NT2/D1 (cell line): ENCODE measurements around the gene LRRC56.
A peak's percentile ranks its signal among the peaks of the same experiment; 100 is the strongest.

Experiments used
- DNase-seq: peaks from one replicate; pipeline ENCODE4 v3.0.0-alpha.2; 2011; ENCODE audit warnings: low read depth, low spot score
- H3K27me3 ChIP-seq: 2 replicates; pipeline ENCODE4 v1.6.0; 2011; ENCODE audit warnings: mild to moderate bottlenecking; ENCODE audit not compliant: insufficient read length, insufficient read depth
- H3K36me3 ChIP-seq: 2 replicates; pipeline ENCODE4 v1.6.1; 2011; ENCODE audit warnings: mild to moderate bottlenecking, low read length, mixed read lengths; ENCODE audit not compliant: insufficient read depth, insufficient read length
- H3K4me1 ChIP-seq: 2 replicates; pipeline ENCODE4 v1.5.1; 2011; ENCODE audit not compliant: insufficient read depth, insufficient read length
- H3K4me3 ChIP-seq: 2 replicates; pipeline ENCODE4 v1.5.1; 2011; ENCODE audit warnings: low read depth; ENCODE audit not compliant: insufficient read length
- H3K9ac ChIP-seq: 2 replicates; pipeline ENCODE4 v1.6.0; 2011; ENCODE audit warnings: low read depth; ENCODE audit not compliant: insufficient read length
- H3K9me3 ChIP-seq: 2 replicates; pipeline ENCODE4 v1.5.1; 2011; ENCODE audit warnings: mild to moderate bottlenecking, low read length; ENCODE audit not compliant: insufficient read depth
- SUZ12 ChIP-seq: IDR thresholded peaks from 2 replicates; pipeline ENCODE4 v1.6.1; 2011; ENCODE audit not compliant: insufficient read length, insufficient read depth; ENCODE audit errors: extremely low read depth
- YY1 ChIP-seq: IDR thresholded peaks from 2 replicates; pipeline ENCODE4 v1.6.1; 2011; ENCODE audit not compliant: insufficient read length, insufficient read depth
- ZNF274 ChIP-seq: IDR thresholded peaks from 2 replicates; pipeline ENCODE4 v1.6.1; 2011; ENCODE audit warnings: mild to moderate bottlenecking, low read depth, low read length

Gene LRRC56

DNA sequence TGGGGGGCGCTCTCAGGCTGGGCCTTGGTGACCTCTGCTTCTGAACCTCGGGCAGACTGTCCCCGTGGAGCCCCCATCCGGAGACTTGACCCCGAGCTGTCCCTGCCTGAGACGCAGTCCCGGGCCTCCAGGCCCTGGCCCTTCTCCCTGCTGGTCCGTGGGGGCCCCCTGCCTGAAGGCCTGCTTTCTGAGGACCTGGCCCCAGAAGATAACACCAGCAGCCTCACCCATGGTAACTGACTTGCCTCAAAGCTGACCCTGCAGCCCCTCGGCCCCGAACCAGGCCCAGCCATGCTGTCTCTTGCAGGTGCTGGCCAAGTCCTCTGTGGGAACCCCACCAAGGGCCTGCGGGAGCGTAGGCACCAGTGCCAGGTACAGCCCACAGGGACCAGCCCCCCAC lies 14.3 kb downstream of the LRRC56 start:
- Histone ChIP-seq H3K9ac (no peak overlapping the region), H3K4me1 (peaks cover 17% of the 10 kb centered on the region)
- no peak for DNase-seq

DNA sequence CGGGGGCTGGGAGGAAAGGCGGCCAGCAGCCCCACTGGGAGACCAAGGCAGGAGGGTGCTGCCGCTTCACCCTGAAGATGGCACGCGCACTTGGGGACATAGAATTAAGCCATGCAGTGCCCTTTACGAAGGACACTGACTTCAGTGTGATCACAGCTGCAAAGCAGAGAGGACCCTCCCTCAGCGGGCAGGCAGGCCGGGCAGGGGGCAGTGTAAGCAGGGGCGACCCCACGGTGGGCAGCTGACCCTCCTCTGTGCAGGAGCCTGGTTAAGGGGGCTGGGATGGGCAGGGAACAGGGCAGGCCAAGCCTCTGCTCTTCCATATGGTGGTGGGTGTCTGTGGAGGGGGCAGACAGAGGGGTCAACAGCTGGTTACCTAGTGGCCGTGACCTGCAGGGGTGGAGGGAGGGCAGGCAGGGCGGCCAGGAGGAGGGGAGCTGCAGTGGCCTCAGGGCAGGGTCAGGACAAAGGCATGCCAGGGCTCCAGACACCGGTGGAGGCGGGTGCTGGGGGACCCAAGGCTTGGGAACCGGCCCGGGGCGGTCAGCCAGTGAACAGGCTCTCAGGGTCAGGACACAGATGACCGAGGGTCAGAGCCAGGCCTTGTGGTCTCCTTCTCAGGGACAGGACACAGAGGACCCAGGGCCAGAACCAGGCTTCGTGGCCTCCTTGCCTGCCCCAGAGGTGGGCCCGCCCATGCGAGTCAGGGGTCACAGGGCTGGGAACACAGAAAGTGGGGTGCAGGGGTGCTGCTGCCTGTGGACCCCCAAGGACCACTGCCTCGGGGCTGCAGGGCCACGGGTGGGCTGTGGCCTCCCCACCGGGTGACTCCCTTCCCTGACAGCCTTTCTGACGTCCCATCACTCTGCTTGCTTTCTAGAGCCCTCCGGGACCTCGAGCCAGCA lies 16.0 kb downstream of the LRRC56 start:
- Histone ChIP-seq H3K4me1 (peaks cover 26% of the 10 kb centered on the region), H3K9me3 (no peaks in the 10 kb centered on the region), H3K4me3 (no peak overlapping the region), H3K9ac (peak overlapping the region; percentile 61), H3K36me3 (no peaks in the 10 kb centered on the region), H3K27me3 (peaks cover 33% of the 10 kb centered on the region)
- no peak for TF ChIP-seq SUZ12
- no peak for DNase-seq

More for the DNA sequence above, 14.3 kb downstream of the LRRC56 start:
- Histone ChIP-seq H3K9me3 (no peaks in the 10 kb centered on the region), H3K27me3 (peaks cover 16% of the 10 kb centered on the region), H3K36me3 (no peaks in the 10 kb centered on the region), H3K4me3 (no peak overlapping the region)
- TF ChIP-seq ZNF274 (no peak), SUZ12 (no peak), YY1 (no peak)

DNA sequence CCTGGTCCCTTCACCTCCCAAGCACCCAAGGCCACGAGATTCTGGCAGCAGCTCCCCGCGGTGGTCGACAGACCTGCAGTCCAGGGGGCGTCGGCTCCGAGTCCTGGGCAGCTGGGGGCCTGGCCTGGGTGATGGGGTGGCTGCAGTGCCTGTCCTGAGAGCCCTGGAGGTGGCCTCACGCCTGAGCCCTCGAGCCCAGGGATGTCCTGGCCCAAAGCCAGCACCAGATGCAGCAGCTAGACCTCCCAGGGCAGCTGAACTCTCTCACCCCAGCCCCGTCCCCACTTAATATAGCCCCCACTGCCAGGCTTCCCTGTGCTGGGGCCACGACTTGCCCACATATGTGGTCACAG lies 16.6 kb downstream of the LRRC56 start:
- TF ChIP-seq ZNF274, result no peak
- TF ChIP-seq SUZ12, result no peak
- no peak for TF ChIP-seq YY1
- DNase-seq, result no peak
- Histone ChIP-seq H3K9me3 (no peaks in the 10 kb centered on the region), H3K4me1 (peaks cover 27% of the 10 kb centered on the region), H3K9ac (no peak overlapping the region), H3K36me3 (no peaks in the 10 kb centered on the region), H3K27me3 (peaks cover 36% of the 10 kb centered on the region), H3K4me3 (no peak overlapping the region)

DNA sequence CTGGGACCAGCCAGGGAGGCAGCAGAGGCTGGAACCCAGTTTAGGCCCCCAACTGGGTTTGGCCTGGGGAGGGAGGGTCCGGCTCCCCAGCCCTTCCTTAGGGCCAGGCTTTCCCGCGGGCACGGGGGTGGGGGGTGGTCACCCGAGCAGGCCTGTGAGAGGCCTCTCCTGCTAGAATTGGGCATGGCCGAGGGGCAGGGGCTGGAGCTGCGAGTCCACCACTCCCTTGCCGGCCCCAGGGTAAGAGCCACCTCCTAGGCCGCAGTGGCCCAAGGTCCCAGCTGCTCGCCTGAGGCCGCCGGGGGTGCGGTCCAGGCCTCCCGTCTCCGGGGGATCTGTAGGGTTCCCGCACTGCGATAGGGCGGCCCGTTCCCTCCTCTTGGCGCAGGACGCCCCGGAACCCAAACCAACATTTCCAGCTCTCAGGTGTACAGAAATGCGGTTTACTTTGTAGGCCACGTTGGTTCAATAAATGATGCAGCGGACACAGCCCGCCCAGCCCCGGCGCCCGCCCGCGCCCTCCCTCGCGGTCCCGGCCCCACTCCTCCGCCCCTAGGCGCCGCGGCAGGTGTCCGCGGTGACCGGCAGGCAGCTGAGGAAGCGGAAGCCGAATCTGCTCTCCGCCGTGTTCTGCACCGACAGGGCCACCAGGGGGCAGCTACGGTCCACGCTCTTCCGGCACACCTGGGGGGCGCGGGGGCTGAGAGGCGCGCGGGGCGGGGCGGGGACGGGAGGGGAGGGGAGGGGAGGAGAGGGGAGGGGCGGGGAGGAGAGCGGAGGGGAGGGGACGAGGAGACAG lies 17.3 kb downstream of the LRRC56 start:
- Histone ChIP-seq H3K9me3 (no peaks in the 10 kb centered on the region), H3K4me3 (no peak overlapping the region), H3K9ac (peak overlapping the region; percentile 32), H3K36me3 (no peaks in the 10 kb centered on the region), H3K4me1 (peaks cover 29% of the 10 kb centered on the region), H3K27me3 (peaks cover 36% of the 10 kb centered on the region)
- peak; percentile 61 for DNase-seq
- TF ChIP-seq YY1 (no peak), ZNF274 (no peak), SUZ12 (no peak)

DNA sequence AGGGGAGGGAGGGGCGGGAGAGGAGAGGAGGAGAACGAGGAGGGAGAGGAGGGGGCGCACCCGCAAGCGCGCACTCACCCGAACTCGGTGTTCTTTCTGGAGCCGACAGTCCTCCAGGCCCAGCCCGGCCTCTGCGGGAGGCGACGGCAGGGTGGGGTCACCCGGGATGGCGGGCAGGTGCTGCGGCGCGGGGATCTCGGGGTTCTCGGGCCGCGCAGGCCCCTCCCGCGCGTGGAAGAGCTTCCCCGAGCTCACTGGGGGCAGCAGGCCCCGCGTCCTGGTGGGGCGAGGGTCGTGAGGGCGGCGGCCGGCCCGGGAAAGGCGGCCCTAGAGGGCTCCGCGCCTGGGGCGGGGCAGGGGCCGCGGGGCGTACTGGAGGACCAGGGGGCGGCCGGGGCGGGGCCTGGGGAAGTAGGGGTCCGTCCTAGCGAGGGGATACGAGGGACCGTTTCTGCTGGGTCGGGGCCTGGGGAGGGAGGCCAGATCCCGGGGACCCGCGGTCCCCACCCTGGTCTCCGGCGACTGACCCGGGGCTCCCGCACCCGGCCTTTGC lies 18.0 kb downstream of the LRRC56 start:
- DNase-seq, result no peak
- TF ChIP-seq YY1 (no peak), ZNF274 (no peak), SUZ12 (no peak)
- Histone ChIP-seq H3K27me3 (peaks cover 36% of the 10 kb centered on the region), H3K4me3 (peak overlapping the region; percentile 59), H3K36me3 (no peaks in the 10 kb centered on the region), H3K4me1 (peaks cover 35% of the 10 kb centered on the region), H3K9me3 (no peaks in the 10 kb centered on the region), H3K9ac (peak overlapping the region; percentile 77)

DNA sequence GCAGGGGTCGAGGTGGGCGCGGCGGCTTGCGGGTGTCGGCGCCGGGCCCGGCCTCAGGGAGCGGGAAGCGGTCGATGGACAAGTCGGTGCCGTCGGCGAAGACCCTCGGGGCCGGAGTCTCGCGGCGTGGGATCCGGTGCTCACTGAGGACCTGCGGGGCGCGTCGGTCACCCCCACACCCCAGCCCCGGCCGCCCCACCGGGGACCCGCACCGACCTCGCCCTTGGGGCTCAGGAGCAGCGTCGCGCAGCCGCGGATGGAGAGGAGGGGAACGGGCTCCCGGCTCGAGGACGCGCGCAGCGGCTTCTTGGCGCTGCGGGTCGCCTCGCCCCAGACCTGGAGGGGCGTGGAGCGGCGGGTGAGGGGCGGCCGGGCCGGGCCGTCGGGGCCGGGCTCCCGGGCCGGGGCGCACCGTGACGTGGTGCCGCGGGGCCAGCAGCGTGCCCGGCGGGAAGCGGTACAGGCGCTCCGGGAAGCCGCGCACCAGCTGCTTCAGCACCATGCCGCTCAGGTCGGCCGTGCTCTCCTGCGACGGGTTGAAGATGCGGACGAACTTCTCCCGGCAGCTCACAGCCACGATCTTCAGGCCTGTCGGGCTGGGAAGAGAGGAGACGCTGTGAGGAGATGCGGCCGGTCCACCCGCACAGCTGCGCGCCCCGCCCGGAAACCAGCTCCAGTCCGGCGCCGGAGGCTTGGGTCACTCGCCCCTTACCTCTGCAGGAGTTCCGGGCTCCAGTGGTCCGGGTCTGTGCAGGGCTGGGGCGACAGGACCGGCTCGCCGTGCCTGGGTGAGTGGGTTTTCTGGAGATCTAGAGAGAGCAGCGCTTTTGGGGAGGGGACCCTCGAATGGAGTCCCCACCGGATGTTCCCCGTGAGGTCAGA lies 18.7 kb downstream of the LRRC56 start:
- no peaks in the 10 kb centered on the region for H3K36me3 ChIP-seq
- peaks cover 36% of the 10 kb centered on the region for H3K27me3 ChIP-seq
- H3K4me3 ChIP-seq, result peak overlapping the region; percentile 59
- no peaks in the 10 kb centered on the region for H3K9me3 ChIP-seq
- H3K9ac ChIP-seq, result peak overlapping the region; percentile 72
- TF ChIP-seq ZNF274, result no peak
- no peak for TF ChIP-seq SUZ12
- no peak for TF ChIP-seq YY1
- peaks cover 35% of the 10 kb centered on the region for H3K4me1 ChIP-seq
- DNase-seq, result no peak
